Right forelimb (tissue), 1 donor: Measurements from ENCODE around the gene LBHD1.
"Not testable (repeated sequence)": the region's sequence is repeated elsewhere in the genome, so short reads cannot be mapped to it uniquely, and the experiment has no call there.

Experiments
- DNase-seq: peaks from one replicate; pipeline ENCODE4 v3.0.0-alpha.2; 2018

LBHD1 gene

GRCh38 chr11:62693624-62694023 is 21.6 kb upstream of the LBHD1 start:
- DNase-seq: not testable (repeated sequence)

- DNase-seq: peak; percentile 88
These were observed 17.5 kb upstream of the LBHD1 start, which contains the start of gene LRRN4CL for GRCh38 chr11:62689421-62690183. Gene LRRN4CL, minus strand, starts transcription at chr11:62689530. Its CDS starts 1,022 bp downstream, at chr11:62688508.

GRCh38 chr11:62688491-62688890 is 16.4 kb upstream of the LBHD1 start:
- no peak for DNase-seq

GRCh38 chr11:62687508-62688396 is 15.7 kb upstream of the LBHD1 start:
- DNase-seq: peak; percentile 53

- DNase-seq: no peak
These were observed 10.5 kb upstream of the LBHD1 start for GRCh38 chr11:62682518-62682917.

- DNase-seq: peak; percentile 52
These were observed 8.8 kb upstream of the LBHD1 start for GRCh38 chr11:62680825-62681240.

- peak; percentile 96 for DNase-seq
These were observed 7.0 kb upstream of the LBHD1 start, which contains the start of gene UBXN1 for GRCh38 chr11:62678770-62679696. Gene UBXN1, minus strand, starts transcription at chr11:62679073. Its CDS starts 150 bp downstream, at chr11:62678923.

- DNase-seq: no peak
These were observed 6.3 kb upstream of the LBHD1 start for GRCh38 chr11:62678433-62678769.

- DNase-seq: no peak
These were observed 5.6 kb upstream of the LBHD1 start for GRCh38 chr11:62677714-62678113.

- DNase-seq: no peak
These were observed 5.1 kb upstream of the LBHD1 start for GRCh38 chr11:62677156-62677555.

GRCh38 chr11:62676698-62677097 is 4.6 kb upstream of the LBHD1 start:
- no peak for DNase-seq

- not testable (repeated sequence) for DNase-seq
These were observed 3.3 kb upstream of the LBHD1 start for GRCh38 chr11:62675415-62675814.

- no peak for DNase-seq
These were observed 1.1 kb upstream of the LBHD1 start for GRCh38 chr11:62673196-62673525.

- no peak for DNase-seq
These were observed 845 bp downstream of the LBHD1 start for GRCh38 chr11:62671236-62671607.

- no peak for DNase-seq
These were observed 2.5 kb downstream of the LBHD1 start for GRCh38 chr11:62669420-62670161.

- no peak for DNase-seq
These were observed 4.6 kb downstream of the LBHD1 start for GRCh38 chr11:62667460-62667859.

- DNase-seq: no peak
These were observed 5.7 kb downstream of the LBHD1 start for GRCh38 chr11:62666259-62666926.

GRCh38 chr11:62665599-62666258 is 6.3 kb downstream of the LBHD1 start:
- DNase-seq: no peak

- peak; percentile 99 for DNase-seq
These were observed 6.9 kb downstream of the LBHD1 start, which contains the start of the genes C11orf98 and CSKMT for GRCh38 chr11:62665075-62665598. Gene C11orf98, minus strand, starts transcription at chr11:62665210. Its CDS starts 41 bp downstream, at chr11:62665169. Gene CSKMT, plus strand, starts transcription at chr11:62665312. Its CDS starts 568 bp downstream, at chr11:62665880.

GRCh38 chr11:62664405-62665074 is 7.5 kb downstream of the LBHD1 start:
- DNase-seq: no peak
